ENCODE results near the gene CEP295NL.
A peak's percentile ranks its signal among the peaks of the same experiment; 100 is the strongest.
"Not testable (repeated sequence)": the region's sequence is repeated elsewhere in the genome, so short reads cannot be mapped to it uniquely, and the experiment has no call there.

CEP295NL gene

GRCh38 chr17:78902231-78902630, 770 bp downstream of the CEP295NL start:
- DNase-seq = not testable (repeated sequence)

GRCh38 chr17:78901806-78902205, 1.2 kb downstream of the CEP295NL start:
- DNase-seq = no peak

DNA sequence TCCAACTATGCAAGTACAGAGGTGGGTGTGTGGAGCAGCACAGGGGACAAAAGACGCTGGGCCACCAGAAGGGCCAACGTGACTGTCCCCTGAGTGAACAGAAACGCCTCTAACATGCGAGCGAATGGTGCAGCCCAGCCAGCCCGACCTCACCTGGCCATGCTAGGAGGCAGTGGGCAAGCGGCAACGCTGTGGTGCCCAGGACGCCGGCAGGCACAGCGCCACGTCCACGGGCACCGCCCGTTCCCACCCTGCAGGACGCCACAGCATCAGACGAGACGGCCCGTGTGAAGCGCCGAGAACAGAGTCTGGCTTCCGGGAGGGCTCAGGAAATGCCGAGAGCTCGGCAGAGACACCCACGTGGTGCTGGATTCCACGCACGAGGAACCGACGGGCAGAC, 2.2 kb downstream of the CEP295NL start:
- DNase-seq = no peak

DNA sequence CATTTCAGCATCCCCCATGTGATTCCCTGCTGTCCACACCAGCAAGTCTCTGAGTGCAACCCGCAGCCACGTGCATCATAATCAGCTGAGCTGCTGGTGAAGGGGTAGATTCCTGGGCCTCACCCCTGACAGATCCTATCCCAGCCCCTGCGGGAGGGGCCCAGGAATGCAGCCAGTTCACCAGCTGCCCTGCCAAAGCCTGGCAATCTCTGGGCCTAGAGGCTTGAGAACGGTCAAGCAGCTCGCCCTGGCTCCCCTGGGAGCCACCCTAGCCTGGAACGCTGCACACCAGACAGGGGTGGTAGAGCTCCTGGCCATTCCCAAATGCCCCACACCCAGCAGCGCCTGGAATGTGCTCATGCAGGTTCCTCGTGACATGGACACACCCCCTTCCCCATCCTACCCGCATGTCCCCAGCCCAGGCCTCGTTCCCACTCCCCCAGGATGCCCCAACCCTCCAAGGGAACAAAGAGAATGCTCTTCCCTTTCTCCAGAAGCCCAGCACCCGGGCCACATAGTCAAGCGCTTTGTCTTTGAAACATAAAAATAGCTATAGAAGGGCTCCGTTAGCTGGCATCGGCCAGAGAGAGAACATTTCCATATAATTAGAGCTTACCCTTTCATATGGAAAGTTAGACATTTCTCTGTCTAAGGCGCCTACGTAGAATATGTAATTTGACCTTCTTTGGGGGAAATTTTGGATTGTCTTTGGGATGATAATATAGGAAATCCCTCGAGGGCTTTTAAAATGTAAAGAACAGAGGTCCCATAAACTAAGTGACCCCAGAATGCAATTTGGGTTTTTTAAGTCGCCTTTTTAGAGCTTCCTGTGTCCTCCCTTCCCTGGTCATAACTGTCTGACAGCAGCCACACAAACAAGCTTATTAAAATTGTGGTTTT, 3.4 kb downstream of the CEP295NL start:
- no peak for DNase-seq

DNA sequence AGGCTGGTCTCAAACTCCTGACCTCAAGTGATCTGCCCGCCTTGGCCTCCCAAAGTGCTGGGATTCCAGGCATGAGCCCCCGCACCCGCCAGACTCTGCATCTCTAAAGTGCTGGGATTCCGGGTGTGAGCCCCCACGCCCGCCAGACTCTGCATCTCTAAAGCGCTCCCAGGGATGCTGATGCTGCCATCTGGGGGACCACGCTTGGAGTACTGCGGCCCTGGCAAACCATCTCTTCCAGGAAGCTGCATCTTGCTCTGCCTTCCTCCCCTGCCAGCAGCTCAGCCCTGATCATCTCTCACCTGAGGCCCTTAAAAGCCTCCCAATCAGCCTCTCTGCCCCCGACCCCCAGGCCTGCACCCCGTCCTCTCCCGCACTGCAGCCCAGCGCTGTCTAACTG, 4.1 kb downstream of the CEP295NL start:
- DNase-seq = no peak

GRCh38 chr17:78898075-78898836, 4.7 kb downstream of the CEP295NL start:
- no peak for DNase-seq

GRCh38 chr17:78897664-78898047, 5.3 kb downstream of the CEP295NL start:
- DNase-seq = no peak

GRCh38 chr17:78896834-78897663, 6.0 kb downstream of the CEP295NL start:
- no peak for DNase-seq

DNA sequence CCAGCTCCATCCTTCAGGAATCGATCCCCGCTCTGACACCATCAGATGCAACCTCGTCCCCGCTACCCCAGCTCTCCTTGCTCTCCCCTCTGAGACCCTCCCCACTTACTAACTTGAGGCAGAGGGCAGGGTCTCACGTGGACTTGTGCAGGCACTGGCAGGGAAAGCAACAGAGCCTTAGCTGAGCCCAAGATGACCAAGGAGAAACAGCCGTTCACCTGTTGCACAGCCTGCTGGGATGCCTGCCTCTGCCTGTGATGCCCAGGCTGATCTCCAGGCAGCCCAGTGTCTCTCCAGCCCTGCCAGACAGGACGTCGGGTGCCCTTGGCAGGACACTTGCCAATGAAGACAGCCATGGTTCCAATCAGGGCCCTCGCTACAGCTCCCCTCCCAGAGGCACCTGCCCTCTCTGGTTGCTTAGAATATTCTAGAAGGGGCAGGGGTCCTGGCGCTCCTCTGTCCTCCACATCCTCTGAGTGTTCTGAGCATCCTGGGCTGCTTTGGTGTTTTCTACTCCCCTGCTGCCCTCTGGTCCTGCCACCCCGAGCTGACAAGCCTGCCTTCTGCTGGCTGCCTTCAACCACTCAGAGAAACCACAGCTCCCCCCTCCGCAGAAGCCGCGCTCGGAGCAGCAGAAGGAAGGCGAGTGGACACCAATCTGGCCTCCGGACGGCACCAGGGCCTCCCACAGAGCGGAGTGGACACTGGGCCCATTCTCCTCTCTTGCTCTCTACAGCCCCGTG, 6.7 kb downstream of the CEP295NL start:
- DNase-seq = no peak

GRCh38 chr17:78895322-78895721, 7.7 kb downstream of the CEP295NL start:
- no peak for DNase-seq

DNA sequence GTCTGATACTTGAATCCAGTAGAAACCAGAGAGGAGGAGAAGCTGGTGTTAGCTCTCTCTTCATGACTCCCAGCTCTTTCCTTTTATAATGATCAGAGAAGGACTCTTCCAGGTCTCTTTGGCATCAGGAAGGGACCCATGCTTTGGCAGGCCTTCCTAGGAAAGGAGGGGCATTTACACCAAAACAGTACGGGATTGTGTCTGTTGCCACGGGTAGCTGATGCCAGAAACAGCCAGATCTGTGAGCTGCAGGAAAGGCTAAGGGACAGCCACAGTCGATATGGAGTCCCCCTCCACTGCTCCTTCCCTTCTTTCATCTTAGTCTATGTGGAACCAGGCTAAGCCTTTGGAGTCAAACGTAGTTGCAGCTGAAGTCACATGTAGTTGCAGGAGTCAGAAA, 9.3 kb downstream of the CEP295NL start:
- DNase-seq = no peak

- no peak for DNase-seq
These were observed 10.0 kb downstream of the CEP295NL start for GRCh38 chr17:78892936-78893379.

- DNase-seq = no peak
These were observed 10.5 kb downstream of the CEP295NL start for GRCh38 chr17:78892520-78892919.

GRCh38 chr17:78892062-78892456, 10.9 kb downstream of the CEP295NL start:
- DNase-seq = no peak

- DNase-seq = no peak
These were observed 11.5 kb downstream of the CEP295NL start for GRCh38 chr17:78891406-78892061.

DNA sequence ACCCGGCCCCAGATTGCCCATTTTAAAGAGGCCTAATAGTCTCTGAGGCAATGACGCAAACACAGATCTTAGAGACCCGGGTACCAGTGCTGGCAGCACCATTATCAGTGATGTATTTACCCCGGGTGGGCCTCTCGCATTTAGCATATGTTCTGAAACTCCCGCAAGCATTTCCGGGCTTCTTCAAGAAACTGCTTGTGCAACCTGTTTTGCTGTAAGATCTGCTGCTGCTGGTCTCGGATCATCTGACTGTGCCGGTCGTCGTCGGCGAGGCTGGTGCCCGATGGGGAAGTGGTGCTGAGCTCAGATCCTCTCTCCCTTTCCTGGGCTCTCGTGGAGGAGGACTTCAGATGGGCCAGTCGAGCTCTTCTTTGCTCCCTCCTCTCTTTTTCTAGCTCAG, 12.5 kb downstream of the CEP295NL start:
- peak; percentile 58 for DNase-seq

- DNase-seq = not testable (repeated sequence)
These were observed 12.9 kb downstream of the CEP295NL start for GRCh38 chr17:78890096-78890495.

- no peak for DNase-seq
These were observed 13.5 kb downstream of the CEP295NL start for GRCh38 chr17:78889531-78889930.

DNA sequence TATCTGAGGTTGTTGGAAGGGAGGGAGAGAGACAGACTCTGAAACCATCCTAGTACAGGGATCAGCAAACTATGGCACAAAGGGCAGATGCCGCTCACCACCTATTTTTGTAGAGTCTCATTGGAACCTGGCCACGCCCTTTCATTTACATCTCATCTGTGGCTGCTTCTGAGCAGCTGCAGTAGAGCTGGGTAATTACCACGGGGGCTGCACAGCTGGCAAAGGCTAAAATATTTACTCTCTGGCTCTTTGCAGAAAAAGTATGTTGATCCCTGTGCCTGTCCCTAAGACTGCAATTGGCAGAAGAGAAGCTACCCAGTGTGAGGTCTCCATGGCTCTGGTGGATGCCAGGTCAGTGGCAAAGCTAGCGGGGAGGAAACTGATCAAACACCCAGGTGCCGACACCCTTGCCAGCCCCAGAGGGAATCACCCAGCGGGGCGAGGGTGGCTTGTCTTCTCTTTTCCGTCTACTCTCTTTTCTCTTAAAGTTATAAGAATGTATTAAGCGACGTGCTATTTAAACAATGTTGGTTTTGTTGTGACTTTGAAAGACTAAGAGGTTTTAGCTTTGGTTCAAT, 14.0 kb downstream of the CEP295NL start:
- DNase-seq = no peak

DNA sequence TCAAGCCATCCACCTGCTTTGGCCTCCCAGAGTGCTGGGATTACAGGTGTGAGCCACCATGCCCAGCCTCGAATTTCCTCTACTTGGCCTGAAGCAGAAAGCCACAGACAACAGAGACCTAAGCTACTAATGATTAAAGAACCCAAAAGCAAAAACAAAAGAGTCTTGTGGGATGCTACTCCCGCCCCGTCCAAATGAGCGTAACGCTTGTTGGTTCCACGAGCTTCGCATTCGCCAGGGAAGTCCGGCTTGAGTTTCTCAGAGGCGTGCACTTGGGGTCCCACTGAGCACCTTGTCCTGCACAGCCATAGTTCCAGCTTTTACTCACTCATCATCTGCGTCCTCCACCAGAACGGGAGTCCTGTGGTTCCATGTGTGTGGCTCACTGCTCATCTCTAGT, 16.0 kb downstream of the CEP295NL start:
- DNase-seq = no peak

GRCh38 chr17:78885956-78886355, 17.0 kb downstream of the CEP295NL start:
- no peak for DNase-seq

Measured in stimulated activated CD4-positive, alpha-beta T cell treated with anti-CD3 and anti-CD28 coated beads, Interleukin-1b, Interleukin-23, amount 100 ng/mL, for 48 hours (primary cell).